Epithelial cell of proximal tubule (primary cell): ENCODE results near the gene TUBB4A. TPM values are rescaled to one million over a fixed set of nuclear protein-coding genes. Genes with fewer than 3 reads are reported as not detected.
"Not testable (repeated sequence)": the region's sequence is repeated elsewhere in the genome, so short reads cannot be mapped to it uniquely, and the experiment has no call there.

ENCODE experiments used
- DNase-seq: peaks from one replicate; pipeline ENCODE4 v3.0.0-alpha.2; 2011; ENCODE audit warnings: low read depth
- H3K4me3 ChIP-seq: 2 replicates; pipeline ENCODE4 v1.5.1; 2011; ENCODE audit warnings: low read depth, mild to moderate bottlenecking, low read length
- CTCF ChIP-seq: conservative IDR thresholded peaks from 2 replicates; pipeline ENCODE4 v1.5.1; 2012; ENCODE audit warnings: low read depth, mild to moderate bottlenecking, low read length
- total RNA-seq: library from RNA; depleted of rRNA; stranded (reverse); fragments of >200 nt; gene quantifications from 2 replicates; pipeline ENCODE4 v1.2.3, GENCODE V29; 2015

TUBB4A gene
- total RNA-seq, 1 donor from 2014 or later = 3.1 TPM

- DNase-seq = no peak
- TF ChIP-seq CTCF = no peak
- no peak overlapping the region for H3K4me3 ChIP-seq
These were observed 12.9 kb upstream of the TUBB4A start for GRCh38 chr19:6514926-6515544.

GRCh38 chr19:6514089-6514488 is 12.0 kb upstream of the TUBB4A start:
- DNase-seq = no peak
- no peak for TF ChIP-seq CTCF
- H3K4me3 ChIP-seq = no peak overlapping the region

- no peak for TF ChIP-seq CTCF
- H3K4me3 ChIP-seq = no peak overlapping the region
- DNase-seq = no peak
These were observed 8.5 kb upstream of the TUBB4A start for GRCh38 chr19:6510618-6511017.

GRCh38 chr19:6509118-6509971 is 7.2 kb upstream of the TUBB4A start:
- H3K4me3 ChIP-seq = no peak overlapping the region
- TF ChIP-seq CTCF = no peak
- DNase-seq = no peak

GRCh38 chr19:6508028-6508771 is 6.1 kb upstream of the TUBB4A start:
- not testable (repeated sequence) for DNase-seq

GRCh38 chr19:6503407-6504201 is 1.5 kb upstream of the TUBB4A start:
- no peak overlapping the region for H3K4me3 ChIP-seq
- no peak for TF ChIP-seq CTCF
- DNase-seq = no peak

More at GRCh38 chr19:6508028-6508771, 6.1 kb upstream of the TUBB4A start:
- H3K4me3 ChIP-seq = not testable (repeated sequence)
